Measurements from ENCODE around the gene REPS2. TPM values are rescaled to one million over a fixed set of nuclear protein-coding genes. Genes with fewer than 3 reads are reported as not detected.

Gene REPS2
- 0.14 and 1.1 TPM in 2 replicates for total RNA-seq (2014; rRNA removed; shearing (Covaris generic); ENCODE audit: low replicate concordance)

GRCh38 chrX:16946361-16946964 lies at the start of gene REPS2:
REPS2 (plus strand) TSS chrX:16946658; CDS start chrX:16946862, 204 bp downstream.
- H4K20me1 ChIP-seq (ENCODE audit: insufficient read depth, low read depth, low read length) = no peaks in the 10 kb centered on the region
- H3K9me2 ChIP-seq (replicated peaks; ENCODE audit: insufficient read depth, low read length) = no peaks in the 10 kb centered on the region
- no peak within 1 kb of the TSS for H3K27ac ChIP-seq (ENCODE audit: low read length)
- H3K4me1 ChIP-seq (ENCODE audit: low read length) = 0 out of 2 replicates have a peak, but pooled peaks cover 4% of the 10 kb centered on the region
- peak; percentile 89 for DNase-seq
- peak within 1 kb of the TSS; percentile 62 for H3K4me3 ChIP-seq (ENCODE audit: low read length)
- H3K9ac ChIP-seq (ENCODE audit: low read length) = peak within 1 kb of the TSS; percentile 41
- H3K27me3 ChIP-seq (ENCODE audit: low read length) = no peaks in the 10 kb centered on the region
- no peaks in the 10 kb centered on the region for H3K9me3 ChIP-seq (ENCODE audit: low read length)
- no peaks in the 10 kb centered on the region for H3K36me3 ChIP-seq (ENCODE audit: insufficient read depth, low read length)
- peak within 1 kb of the TSS; percentile 68 for H3K4me2 ChIP-seq (ENCODE audit: low read depth, low read length, poor library complexity, severe bottlenecking)
- no peaks in the 10 kb centered on the region for H3K79me2 ChIP-seq (ENCODE audit: low read length)
- H2AFZ ChIP-seq (ENCODE audit: low read length) = no peak within 1 kb of the TSS

GRCh38 chrX:16897445-16897844 lies 49.0 kb upstream of the REPS2 start:
- H3K9me2 ChIP-seq (replicated peaks; ENCODE audit: insufficient read depth, low read length) = no peaks in the 10 kb centered on the region
- H3K36me3 ChIP-seq (ENCODE audit: insufficient read depth, low read length) = no peaks in the 10 kb centered on the region
- no peak overlapping the region for H2AFZ ChIP-seq (ENCODE audit: low read length)
- H3K9me3 ChIP-seq (ENCODE audit: low read length) = no peaks in the 10 kb centered on the region
- no peak overlapping the region for H3K27ac ChIP-seq (ENCODE audit: low read length)
- H3K9ac ChIP-seq (ENCODE audit: low read length) = no peak overlapping the region
- no peak overlapping the region for H3K4me2 ChIP-seq (ENCODE audit: low read depth, low read length, poor library complexity, severe bottlenecking)
- no peaks in the 10 kb centered on the region for H3K27me3 ChIP-seq (ENCODE audit: low read length)
- no peaks in the 10 kb centered on the region for H4K20me1 ChIP-seq (ENCODE audit: insufficient read depth, low read depth, low read length)
- no peak for DNase-seq
- no peaks in the 10 kb centered on the region for H3K79me2 ChIP-seq (ENCODE audit: low read length)
- peaks cover 7% of the 10 kb centered on the region for H3K4me1 ChIP-seq (ENCODE audit: low read length)
- H3K4me3 ChIP-seq (ENCODE audit: low read length) = no peak overlapping the region

GRCh38 chrX:16903274-16904022 lies 43.0 kb upstream of the REPS2 start:
- Histone ChIP-seq H3K79me2 (ENCODE audit: low read length) (no peaks in the 10 kb centered on the region), H3K4me1 (ENCODE audit: low read length) (no peaks in the 10 kb centered on the region), H3K9me3 (ENCODE audit: low read length) (no peaks in the 10 kb centered on the region), H3K4me2 (ENCODE audit: low read depth, low read length, poor library complexity, severe bottlenecking) (no peak overlapping the region), H4K20me1 (ENCODE audit: insufficient read depth, low read depth, low read length) (no peaks in the 10 kb centered on the region), H2AFZ (ENCODE audit: low read length) (no peak overlapping the region), H3K9ac (ENCODE audit: low read length) (no peak overlapping the region), H3K27ac (ENCODE audit: low read length) (no peak overlapping the region), H3K9me2 (replicated peaks; ENCODE audit: insufficient read depth, low read length) (no peaks in the 10 kb centered on the region), H3K4me3 (ENCODE audit: low read length) (no peak overlapping the region), H3K36me3 (ENCODE audit: insufficient read depth, low read length) (no peaks in the 10 kb centered on the region), H3K27me3 (ENCODE audit: low read length) (no peaks in the 10 kb centered on the region)
- DNase-seq = no peak

GRCh38 chrX:16910376-16910775 lies 36.1 kb upstream of the REPS2 start:
- H3K9me3 ChIP-seq (ENCODE audit: low read length) = no peaks in the 10 kb centered on the region
- H3K4me1 ChIP-seq (ENCODE audit: low read length) = no peaks in the 10 kb centered on the region
- no peaks in the 10 kb centered on the region for H3K36me3 ChIP-seq (ENCODE audit: insufficient read depth, low read length)
- H4K20me1 ChIP-seq (ENCODE audit: insufficient read depth, low read depth, low read length) = no peaks in the 10 kb centered on the region
- DNase-seq = no peak
- no peaks in the 10 kb centered on the region for H3K9me2 ChIP-seq (replicated peaks; ENCODE audit: insufficient read depth, low read length)
- H2AFZ ChIP-seq (ENCODE audit: low read length) = no peak overlapping the region
- H3K9ac ChIP-seq (ENCODE audit: low read length) = no peak overlapping the region
- no peak overlapping the region for H3K4me3 ChIP-seq (ENCODE audit: low read length)
- H3K4me2 ChIP-seq (ENCODE audit: low read depth, low read length, poor library complexity, severe bottlenecking) = no peak overlapping the region
- H3K27me3 ChIP-seq (ENCODE audit: low read length) = no peaks in the 10 kb centered on the region
- H3K27ac ChIP-seq (ENCODE audit: low read length) = no peak overlapping the region
- no peaks in the 10 kb centered on the region for H3K79me2 ChIP-seq (ENCODE audit: low read length)

- Histone ChIP-seq H4K20me1 (ENCODE audit: insufficient read depth, low read depth, low read length) (no peaks in the 10 kb centered on the region), H3K4me2 (ENCODE audit: low read depth, low read length, poor library complexity, severe bottlenecking) (no peak overlapping the region), H3K79me2 (ENCODE audit: low read length) (no peaks in the 10 kb centered on the region), H3K9me3 (ENCODE audit: low read length) (no peaks in the 10 kb centered on the region), H3K4me3 (ENCODE audit: low read length) (no peak overlapping the region), H3K27me3 (ENCODE audit: low read length) (no peaks in the 10 kb centered on the region), H2AFZ (ENCODE audit: low read length) (no peak overlapping the region), H3K36me3 (ENCODE audit: insufficient read depth, low read length) (no peaks in the 10 kb centered on the region), H3K27ac (ENCODE audit: low read length) (no peak overlapping the region), H3K9ac (ENCODE audit: low read length) (no peak overlapping the region), H3K9me2 (replicated peaks; ENCODE audit: insufficient read depth, low read length) (no peaks in the 10 kb centered on the region), H3K4me1 (ENCODE audit: low read length) (no peaks in the 10 kb centered on the region)
- DNase-seq = no peak
Observed at GRCh38 chrX:16914058-16914457, 32.4 kb upstream of the REPS2 start.

- no peak overlapping the region for H3K4me2 ChIP-seq (ENCODE audit: low read depth, low read length, poor library complexity, severe bottlenecking)
- no peaks in the 10 kb centered on the region for H3K4me1 ChIP-seq (ENCODE audit: low read length)
- H2AFZ ChIP-seq (ENCODE audit: low read length) = no peak overlapping the region
- no peak overlapping the region for H3K27ac ChIP-seq (ENCODE audit: low read length)
- H4K20me1 ChIP-seq (ENCODE audit: insufficient read depth, low read depth, low read length) = no peaks in the 10 kb centered on the region
- no peaks in the 10 kb centered on the region for H3K9me3 ChIP-seq (ENCODE audit: low read length)
- no peak for DNase-seq
- H3K9ac ChIP-seq (ENCODE audit: low read length) = no peak overlapping the region
- H3K9me2 ChIP-seq (replicated peaks; ENCODE audit: insufficient read depth, low read length) = no peaks in the 10 kb centered on the region
- H3K36me3 ChIP-seq (ENCODE audit: insufficient read depth, low read length) = no peaks in the 10 kb centered on the region
- H3K4me3 ChIP-seq (ENCODE audit: low read length) = no peak overlapping the region
- H3K27me3 ChIP-seq (ENCODE audit: low read length) = no peaks in the 10 kb centered on the region
- H3K79me2 ChIP-seq (ENCODE audit: low read length) = no peaks in the 10 kb centered on the region
Observed at GRCh38 chrX:16916561-16916960, 29.9 kb upstream of the REPS2 start.

GRCh38 chrX:16917120-16917519 lies 29.3 kb upstream of the REPS2 start:
- DNase-seq = peak; percentile 11
- Histone ChIP-seq H3K4me2 (ENCODE audit: low read depth, low read length, poor library complexity, severe bottlenecking) (no peak overlapping the region), H3K9me3 (ENCODE audit: low read length) (no peaks in the 10 kb centered on the region), H3K9me2 (replicated peaks; ENCODE audit: insufficient read depth, low read length) (no peaks in the 10 kb centered on the region), H3K27me3 (ENCODE audit: low read length) (no peaks in the 10 kb centered on the region), H4K20me1 (ENCODE audit: insufficient read depth, low read depth, low read length) (no peaks in the 10 kb centered on the region), H3K4me1 (ENCODE audit: low read length) (no peaks in the 10 kb centered on the region), H3K36me3 (ENCODE audit: insufficient read depth, low read length) (no peaks in the 10 kb centered on the region), H3K79me2 (ENCODE audit: low read length) (no peaks in the 10 kb centered on the region), H3K4me3 (ENCODE audit: low read length) (no peak overlapping the region), H2AFZ (ENCODE audit: low read length) (no peak overlapping the region), H3K9ac (ENCODE audit: low read length) (no peak overlapping the region), H3K27ac (ENCODE audit: low read length) (no peak overlapping the region)

GRCh38 chrX:16918979-16919378 lies 27.5 kb upstream of the REPS2 start:
- Histone ChIP-seq H3K36me3 (ENCODE audit: insufficient read depth, low read length) (no peaks in the 10 kb centered on the region), H3K79me2 (ENCODE audit: low read length) (no peaks in the 10 kb centered on the region), H3K27me3 (ENCODE audit: low read length) (no peaks in the 10 kb centered on the region), H3K4me1 (ENCODE audit: low read length) (no peaks in the 10 kb centered on the region), H3K9ac (ENCODE audit: low read length) (no peak overlapping the region), H3K27ac (ENCODE audit: low read length) (no peak overlapping the region), H3K9me3 (ENCODE audit: low read length) (no peaks in the 10 kb centered on the region), H2AFZ (ENCODE audit: low read length) (no peak overlapping the region), H3K4me2 (ENCODE audit: low read depth, low read length, poor library complexity, severe bottlenecking) (no peak overlapping the region), H4K20me1 (ENCODE audit: insufficient read depth, low read depth, low read length) (no peaks in the 10 kb centered on the region), H3K9me2 (replicated peaks; ENCODE audit: insufficient read depth, low read length) (no peaks in the 10 kb centered on the region), H3K4me3 (ENCODE audit: low read length) (no peak overlapping the region)
- DNase-seq = no peak

Data from Karpas-422 (cell line).